ENCODE data around the gene CMAS.
"Not testable (repeated sequence)": the region's sequence is repeated elsewhere in the genome, so short reads cannot be mapped to it uniquely, and the experiment has no call there.

CMAS gene

DNA sequence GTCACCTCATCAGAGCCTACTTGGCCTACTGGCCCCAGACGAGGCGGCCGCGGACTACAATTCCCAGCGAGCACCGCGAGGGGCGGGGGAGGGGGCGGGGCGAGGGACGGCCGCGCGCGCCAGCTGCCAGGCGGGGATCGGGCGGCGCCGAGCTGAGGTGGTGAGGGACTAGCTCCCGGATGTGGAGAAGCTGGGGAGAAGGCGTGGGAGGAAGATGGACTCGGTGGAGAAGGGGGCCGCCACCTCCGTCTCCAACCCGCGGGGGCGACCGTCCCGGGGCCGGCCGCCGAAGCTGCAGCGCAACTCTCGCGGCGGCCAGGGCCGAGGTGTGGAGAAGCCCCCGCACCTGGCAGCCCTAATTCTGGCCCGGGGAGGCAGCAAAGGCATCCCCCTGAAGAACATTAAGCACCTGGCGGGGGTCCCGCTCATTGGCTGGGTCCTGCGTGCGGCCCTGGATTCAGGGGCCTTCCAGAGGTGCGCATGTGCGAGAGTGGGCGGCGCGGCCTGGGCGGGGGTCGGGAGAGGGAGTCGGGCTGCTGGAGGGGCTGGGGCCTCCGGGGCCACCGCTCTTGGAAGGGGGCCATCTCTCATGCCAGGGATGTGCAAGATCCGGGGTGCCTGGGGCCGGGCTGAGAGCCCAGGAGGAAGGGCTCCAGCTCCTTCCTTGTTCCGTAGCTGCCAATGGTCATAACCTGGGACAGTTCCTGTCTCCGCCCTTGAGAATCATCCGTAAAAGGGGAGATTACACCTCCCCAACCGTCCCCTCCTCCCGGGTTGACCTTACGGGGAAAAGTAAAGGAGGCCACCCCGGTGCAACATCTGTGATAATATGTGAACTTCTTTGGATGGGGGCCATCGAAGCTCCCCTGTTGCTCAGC lies at the start of gene CMAS:
Gene CMAS (plus strand): TSS at position 129 of the 878 bp plus-strand sequence. CDS start 86 bp downstream, at position 215.
- DNase-seq = peak; percentile 37

DNA sequence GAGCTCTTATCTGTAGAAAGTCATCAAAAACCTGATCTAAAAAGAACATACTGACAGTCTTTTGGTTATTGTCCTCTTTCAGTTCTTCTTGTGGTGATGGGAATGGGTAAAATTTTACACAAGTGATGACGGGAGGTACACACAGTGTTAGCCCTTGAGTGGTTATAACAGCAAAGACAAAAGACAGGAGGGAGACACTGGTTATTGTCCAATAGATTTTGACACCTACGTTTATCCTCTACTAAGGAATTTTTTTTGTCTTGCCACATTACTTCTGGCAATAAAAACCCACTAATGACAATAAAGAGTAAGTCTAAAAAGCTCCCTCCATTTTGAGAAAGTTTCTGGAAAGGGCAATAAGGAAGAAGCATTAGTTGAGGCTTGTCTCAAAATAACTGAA lies 47.7 kb upstream of the CMAS start:
- DNase-seq = no peak

DNA sequence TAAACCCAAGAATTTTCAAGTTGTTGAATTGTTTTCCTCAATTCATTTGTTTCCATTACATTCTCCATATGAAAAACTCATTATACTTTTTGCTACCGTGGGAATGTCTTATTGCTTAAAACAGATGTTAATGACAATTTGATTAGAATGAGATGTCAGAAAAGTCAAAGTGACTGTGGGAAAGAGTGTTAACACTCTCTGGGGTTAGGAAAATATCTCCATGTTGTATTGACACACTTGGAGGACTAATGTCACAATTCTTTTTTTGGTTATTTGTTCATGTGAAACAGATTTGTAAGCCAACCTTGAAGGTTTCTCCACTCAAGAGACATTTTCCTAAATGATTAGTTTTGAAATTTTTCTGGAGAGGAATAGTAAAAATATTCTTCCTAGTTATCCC lies 47.2 kb upstream of the CMAS start:
- no peak for DNase-seq

DNA sequence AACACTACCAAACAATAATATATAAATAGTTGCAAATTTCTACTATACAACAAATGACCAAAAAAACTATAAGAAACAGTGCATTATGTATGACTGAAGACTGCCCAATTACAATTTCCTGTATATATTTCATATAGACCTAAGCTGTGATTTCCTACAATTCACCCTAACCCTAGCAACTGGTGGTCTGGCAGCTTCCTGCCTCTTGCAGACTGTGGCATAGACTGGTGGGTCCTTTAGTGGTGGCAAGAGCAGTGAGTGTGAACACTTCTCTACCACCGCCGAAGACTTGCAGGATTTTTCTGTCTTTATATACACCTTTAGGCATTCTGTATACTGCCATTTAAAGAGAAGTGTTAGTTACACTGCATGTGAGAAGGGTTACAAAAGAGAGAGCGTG lies 43.6 kb upstream of the CMAS start:
- DNase-seq = no peak

DNA sequence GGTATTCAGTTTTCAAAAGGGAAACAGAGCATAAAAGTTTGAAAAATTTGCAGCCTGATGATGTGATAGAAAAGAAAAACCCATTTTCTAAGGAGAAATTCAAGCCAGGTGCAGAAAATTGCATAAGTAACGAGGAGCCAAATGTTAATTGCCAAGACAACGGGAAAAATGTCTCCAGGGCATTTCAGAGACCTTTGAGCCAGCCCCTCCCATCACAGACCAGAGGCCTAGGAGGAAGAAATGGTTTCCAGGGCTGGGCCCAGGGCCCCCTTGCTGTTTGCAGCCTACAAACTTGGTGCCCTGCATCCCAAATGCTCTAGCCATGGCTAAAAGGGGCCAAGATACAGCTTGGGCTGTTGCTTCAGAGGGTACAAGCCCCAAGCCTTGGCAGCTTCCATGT lies 38.2 kb upstream of the CMAS start:
- not testable (repeated sequence) for DNase-seq

DNA sequence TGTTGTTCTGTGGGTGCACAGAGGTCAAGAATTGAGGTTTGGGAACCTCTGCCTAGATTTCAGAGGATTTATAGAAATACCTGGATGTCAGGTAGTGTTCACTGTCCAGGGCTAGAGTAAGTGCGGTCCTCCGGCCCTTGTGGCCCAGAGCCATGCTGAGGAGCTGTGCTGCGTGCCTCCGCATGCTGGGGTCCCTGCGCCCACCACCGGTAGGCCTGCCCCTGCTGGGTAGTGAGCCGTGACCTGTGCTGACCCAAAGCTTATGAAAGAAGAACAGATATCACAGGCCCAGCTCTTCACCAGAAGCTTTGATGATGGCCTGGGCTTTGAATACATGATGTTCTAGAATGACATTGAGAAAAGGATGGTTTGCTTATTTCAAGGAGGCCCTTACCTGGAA lies 37.8 kb upstream of the CMAS start:
- DNase-seq = no peak

DNA sequence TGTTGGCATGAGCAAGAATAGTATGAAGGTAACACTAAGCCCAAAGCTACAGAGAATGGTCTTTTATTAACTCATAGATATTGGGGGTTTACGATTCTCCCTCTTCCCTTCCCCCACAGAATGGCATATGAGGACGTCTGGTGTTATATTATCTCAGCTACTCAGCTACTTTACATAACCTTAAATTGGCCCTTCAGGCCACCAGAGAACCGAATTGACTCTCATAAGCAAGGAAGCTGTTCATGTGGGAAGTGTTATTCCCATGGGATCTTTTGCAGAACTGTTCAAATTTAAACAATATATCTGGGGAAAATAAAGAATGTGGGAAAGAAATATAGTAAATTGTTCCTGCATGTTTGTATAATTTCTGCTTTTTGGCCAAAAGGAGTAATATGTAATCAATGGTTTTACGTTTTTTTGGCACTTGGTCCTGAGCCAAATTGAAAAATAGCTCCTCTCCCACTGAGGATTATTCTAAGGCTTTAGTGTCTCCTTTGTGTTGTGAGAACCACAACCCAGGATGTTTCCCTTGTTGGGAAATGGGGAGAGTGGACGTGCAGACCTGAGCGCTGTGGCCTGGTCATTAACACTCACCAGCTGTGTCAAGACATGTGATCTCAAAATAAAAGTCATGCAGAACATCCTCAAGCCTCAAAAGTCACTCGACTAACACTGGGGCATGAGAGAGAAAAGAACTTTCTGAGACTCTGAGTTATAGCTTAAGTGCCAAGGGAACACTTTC lies 31.8 kb upstream of the CMAS start:
- DNase-seq = no peak

DNA sequence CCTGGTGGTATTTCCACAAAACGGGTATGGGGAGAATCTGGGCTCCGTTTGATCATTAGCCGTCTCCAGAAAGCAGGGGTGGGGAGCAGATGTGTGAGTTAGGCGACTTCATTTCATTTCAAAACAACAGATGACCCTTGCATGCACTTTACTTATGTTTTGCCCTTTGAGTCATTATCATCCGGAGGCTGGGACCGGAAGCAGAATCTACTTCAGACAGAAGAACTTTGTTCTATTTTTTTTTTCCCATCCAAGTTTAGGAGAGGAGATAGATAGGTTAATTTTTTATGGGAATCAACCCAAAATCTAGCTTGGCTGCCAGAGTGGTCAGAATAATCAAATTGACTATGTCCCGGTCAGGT lies 31.3 kb upstream of the CMAS start:
- DNase-seq = no peak

DNA sequence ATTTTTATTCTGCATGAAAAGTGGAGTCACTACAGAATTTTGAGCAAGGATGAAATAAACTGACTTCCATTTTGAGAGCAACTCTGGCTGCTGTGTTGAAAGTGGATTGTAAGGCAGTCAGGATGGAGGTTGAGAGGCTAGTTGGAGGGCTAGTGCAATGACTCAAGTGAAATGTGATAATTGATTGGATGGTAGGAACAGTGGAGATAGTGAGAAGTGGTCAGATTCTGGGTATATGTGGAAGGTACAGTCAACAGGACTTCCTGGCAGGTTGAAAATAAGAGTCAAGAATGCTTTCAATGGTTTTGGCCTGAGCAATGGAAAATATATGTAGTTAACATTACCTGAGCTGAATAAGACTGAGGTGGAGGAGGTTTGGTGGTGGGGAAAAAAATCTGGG lies 29.0 kb upstream of the CMAS start:
- DNase-seq = no peak

DNA sequence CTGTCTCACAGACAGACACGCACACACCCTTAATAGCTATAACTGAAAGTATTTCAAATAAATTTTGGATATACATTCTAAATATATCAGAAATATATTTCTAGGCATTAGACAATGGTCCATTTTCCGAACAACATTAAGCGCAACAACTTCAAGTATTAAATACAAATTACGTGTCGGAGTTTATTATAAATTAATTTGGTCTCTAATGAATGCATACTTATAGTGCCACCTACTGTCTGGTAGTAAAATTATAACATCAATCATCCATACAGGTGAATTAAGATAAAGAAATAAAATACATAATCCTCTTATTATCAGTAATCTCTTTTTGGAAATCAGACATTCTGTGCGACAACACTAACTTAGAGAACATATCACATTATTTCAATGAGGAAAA lies 27.2 kb upstream of the CMAS start:
- no peak for DNase-seq

DNA sequence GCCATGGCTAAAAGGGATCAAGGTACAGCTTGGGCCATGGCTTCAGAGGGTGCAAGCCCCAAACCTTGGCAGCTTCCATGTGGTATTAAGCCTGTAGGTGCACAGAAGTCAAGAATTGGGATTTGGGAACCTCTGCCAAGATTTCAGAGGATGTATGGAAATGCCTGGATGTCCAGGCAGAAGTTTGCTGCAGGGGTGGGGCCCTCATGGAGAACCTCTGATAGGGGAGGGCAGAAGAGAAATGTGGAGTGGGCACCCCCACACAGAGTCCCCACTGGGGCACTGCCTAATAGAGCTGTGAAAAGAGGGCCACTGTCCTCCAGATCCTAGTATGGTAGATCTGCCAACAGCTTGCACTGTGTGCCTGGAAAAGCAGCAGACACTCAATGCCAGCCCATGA lies 22.5 kb upstream of the CMAS start:
- not testable (repeated sequence) for DNase-seq

DNA sequence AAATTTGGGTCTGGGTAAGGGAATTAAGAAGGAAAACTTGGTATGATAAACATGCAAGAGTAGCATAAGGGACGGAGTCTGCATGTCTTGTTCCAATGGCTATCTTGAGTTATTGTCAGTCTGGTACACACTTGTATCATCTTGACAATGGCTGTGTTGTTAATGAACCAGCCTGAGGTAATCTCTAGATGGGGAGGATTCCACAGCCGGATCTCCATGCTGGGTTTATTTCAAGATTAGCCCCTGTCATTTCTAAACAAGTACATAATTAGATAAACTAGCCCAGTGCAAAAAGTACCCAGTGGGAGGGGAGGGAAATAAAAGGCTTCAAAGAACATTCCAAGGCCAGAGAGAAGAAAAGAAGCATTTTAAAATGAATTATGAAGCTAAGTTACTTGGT lies 16.5 kb upstream of the CMAS start:
- no peak for DNase-seq

DNA sequence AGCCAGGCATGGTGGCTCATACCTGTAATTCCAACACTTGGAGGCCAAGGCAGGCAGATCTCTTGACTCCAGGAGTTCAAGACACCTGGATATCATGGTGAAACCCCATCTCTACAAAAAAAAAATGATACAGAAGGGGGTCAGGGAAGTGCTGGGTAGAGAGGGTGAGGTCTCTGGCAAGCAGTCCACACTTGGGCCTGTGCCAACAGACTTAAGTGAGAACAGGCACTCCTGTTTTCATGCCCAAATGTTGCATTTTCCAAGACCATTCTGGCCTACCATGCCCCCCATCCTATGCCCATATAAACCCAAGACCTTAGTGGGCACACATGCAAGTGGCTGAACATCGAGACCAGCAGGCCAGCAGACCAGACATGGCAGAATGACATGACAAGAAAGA lies 16.0 kb upstream of the CMAS start:
- no peak for DNase-seq

DNA sequence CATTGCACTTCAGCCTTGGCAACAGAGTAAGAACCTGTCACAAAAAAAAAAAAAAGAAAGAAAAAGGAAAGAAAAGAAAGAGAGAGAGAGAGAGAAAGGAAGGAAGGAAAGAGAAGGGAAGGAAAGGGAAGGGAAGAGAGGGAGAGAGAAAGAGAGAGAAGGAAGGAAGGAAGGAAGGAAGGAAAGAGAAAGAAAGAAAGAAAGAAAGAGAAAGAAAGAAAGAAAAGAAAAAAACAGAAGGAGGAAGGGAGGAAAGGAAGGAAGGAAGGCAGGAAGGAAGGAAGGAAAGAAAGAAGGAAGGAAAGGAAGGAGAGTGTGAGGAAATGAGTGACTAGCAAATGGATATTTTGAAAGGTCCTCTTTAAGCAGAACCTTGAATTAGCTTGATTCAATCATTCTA lies 13.3 kb upstream of the CMAS start:
- no peak for DNase-seq

DNA sequence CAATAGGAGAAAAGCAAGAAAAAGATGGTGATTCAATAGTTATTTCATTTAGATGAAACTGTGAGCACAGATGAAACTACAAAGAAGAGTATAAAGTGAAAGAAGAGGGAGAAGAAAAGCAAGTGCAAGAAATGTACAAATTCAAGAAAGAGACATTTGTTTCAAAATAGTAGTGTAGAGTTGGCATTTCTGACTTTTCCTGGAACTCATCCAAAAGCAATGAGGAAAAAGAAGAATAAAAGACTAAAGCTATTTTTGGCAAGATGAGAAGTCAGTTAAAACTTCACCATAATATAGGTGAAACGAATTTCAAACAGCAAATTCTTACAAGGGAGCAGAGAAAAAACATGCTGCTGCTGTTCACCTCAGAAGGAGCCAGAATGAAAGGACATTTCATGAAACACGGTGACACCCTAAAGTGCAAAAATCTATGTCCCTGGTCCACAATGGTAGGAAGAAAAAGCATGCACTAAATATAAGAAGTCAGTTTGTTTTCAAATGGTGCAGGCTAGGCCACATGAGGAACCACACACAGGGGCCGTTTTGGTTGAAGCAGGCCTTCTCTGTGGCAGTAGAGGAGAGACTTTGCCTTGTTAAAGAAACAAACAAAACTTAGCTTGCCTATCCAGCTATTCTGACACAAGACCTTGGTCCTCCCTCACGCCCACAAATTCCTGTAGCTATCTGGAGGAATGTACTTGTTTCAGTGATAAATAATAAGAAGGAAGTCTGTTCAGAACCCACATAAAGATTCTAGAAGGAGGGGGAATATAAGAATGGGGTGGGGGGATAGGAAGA lies 11.1 kb upstream of the CMAS start:
- DNase-seq = no peak

DNA sequence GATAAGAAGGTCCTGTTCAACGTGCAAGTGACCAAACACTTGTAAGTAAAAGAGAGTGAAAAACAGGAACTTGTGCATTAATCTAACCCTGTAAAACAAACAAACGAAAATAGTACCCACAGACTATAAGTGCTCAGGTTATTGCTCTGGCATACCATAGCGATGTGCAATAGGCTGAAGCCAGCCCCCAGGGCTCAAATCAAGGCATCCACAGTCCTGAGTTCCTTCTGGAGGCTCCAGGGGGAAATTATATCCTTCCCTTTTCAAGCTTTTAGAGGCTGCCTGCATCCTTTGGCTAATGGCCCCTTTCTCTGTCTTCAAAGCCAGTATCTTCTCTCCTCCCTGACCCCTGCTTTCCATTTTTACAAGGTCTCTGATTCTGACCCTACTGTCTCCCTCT lies 8.1 kb upstream of the CMAS start:
- no peak for DNase-seq

DNA sequence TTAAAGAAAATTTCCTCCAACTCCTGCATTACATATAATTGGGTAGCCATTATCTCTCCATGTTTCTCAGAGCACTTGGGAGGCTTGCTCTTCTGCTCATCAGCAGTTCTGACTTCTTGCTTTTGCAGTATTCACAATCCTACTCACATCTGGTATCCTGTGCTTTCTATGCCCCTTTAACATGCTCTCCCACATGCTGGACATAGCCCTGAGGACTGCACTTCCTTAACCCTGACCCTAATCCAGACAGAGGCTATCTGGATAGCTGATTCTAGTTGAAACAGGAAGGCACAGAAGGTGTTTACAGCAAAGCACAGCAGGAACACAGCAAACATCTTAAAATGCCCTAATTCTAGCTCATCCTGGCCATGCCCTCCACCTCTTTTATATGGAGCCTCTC lies 7.3 kb upstream of the CMAS start:
- DNase-seq = no peak

DNA sequence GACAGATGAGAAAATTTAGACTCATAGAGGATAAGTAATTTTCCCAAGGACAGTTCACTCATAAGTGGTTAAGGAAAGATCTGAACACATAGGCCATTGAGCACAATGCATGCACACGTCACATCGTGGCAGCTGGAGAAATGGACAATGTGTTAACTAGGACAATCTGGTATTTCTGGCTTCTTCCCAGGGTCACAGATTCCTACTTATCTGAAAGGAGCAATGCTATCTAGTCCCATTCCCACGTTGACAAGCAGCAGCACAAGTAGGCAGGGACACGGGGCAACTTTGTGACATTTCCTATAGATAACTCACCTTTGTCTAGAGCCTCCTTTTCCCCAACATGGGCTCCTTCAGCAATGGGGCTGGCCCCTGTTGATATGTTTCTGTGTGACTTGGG lies 6.7 kb upstream of the CMAS start:
- DNase-seq = no peak

DNA sequence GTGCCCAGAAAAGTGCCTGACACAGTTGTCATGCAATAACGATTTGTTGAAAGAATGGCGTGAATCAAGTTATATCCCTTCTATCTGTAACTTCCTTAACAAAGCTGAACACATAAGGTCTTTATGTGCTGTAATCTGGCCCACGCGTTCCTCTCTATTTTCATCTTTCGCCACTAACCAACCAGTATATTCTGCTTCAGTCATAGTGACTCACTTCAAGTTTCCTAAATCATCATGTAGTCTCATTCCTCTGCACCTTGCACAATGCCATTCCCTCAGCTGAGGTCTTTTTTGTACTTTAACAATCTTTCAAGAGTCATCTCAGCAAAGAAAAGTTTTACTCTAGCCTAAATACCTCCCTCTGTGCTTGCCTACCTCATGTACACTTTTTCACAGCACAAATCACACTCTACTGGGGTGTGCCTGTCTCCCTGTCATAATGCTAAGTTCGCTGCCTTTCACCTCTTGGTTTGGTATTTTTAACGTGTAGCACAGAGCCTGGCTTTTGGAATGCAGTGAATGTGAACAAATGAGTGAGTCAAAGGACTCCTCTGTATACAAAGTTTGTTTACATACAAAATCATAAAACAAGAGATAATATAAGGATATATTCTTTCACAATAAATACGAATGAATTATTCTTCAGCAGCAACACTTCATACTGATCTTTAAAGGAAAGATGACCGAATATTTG lies 2.9 kb upstream of the CMAS start:
- no peak for DNase-seq

DNA sequence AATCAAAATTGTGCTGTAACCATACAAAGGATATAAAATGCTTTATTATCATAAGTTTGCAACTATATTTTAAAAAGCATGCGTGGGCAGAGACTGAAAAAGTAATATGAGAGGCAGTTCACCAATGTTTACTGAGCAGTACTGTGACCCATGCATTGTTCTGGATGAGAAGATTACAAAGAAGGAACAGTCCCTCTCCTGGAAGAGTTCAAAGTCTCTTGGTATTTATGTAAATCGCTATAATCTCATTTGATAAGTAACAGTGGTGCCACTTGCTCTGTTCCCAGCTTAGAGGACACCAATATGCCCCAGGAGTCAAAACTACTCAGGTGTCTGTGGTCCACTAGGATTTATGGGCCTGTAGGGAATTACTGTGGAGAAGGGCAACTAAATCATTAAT lies 2.1 kb upstream of the CMAS start:
- DNase-seq = no peak

DNA sequence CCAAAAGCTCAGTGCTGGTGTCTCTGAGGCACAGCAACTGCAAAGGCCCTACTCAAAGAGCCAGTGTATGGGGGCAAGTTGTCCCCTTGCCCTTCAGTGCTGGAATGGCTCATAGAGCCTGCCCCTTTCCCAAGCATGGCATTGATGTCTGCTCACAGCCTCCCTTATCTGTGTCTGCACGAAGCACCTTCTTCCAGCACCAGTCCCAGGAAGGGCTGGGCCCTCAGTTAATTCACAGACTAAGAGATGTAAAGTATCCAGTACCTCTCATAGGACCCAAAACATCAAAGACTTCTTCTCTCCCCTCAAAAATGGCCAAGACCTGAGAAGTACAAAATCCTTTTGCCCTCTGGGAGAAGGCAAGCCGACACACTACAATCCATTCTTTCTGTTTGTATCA lies 1.6 kb upstream of the CMAS start:
- DNase-seq = no peak

DNA sequence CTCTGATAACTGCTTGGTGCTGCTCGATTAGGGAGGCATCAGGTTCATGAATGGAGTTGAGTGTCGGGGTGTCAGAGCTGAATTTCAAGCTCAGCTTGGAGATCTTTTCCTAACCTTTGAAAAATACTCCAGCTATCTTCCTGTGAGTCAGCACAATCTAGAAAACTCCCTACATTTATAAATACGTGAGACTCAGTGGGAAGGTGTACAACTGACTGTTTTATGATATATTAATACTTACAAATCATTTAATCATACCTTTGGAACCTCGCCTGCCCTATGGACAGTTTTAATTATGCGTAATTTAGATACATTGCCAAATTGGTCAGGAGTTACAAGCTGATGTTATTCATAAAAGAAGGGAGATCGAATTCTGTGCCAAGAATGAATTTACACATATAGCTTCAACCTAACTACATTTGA lies 961 bp downstream of the CMAS start:
- no peak for DNase-seq

DNA sequence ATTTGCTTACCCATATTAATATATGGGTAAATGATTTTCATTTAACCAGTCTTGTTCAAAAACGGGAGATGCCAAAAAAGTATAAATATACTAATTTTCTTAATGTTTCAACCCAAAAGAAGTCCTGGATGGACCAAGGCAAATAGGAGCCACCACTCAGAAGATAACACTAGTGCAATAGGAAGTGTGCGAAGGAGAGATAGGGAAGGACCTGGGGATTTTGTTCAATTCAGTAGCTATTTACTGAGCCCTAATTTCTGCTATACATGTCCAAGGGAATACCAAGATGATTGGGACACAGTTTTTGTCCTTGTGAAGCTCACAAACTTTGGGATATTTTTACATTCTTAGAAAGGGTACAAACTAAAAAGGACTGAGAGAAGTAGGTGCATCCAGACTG lies 1.5 kb downstream of the CMAS start:
- DNase-seq = no peak
